ENCODE measurements around the gene ATXN7L1. TPM values are rescaled to one million over a fixed set of nuclear protein-coding genes. Genes with fewer than 3 reads are reported as not detected.

The ATXN7L1 gene
- total RNA-seq, 1 donor from 2014 or later, result 12.6 TPM

DNA sequence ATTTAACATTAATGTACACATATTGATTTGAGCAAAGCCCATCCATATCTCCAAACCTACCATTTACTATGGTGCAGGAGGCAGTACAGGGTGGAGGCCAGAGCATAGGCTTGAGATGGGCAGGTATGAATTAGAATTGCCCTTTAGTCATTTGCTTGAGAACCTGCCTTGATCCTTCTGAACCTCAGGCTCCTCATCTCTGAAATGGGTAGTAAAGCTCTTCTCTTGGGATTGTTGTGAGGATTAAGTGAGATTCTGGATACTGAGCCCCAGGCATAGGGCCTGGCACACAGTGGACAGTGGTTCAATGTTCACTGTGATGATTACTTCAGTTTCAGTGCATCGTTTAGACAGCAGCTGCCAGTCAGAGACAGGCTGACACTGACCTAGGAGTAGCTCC is 5.0 kb upstream of the ATXN7L1 start:
- Mint-ChIP-seq H3K27ac (ENCODE audit: unreplicated experiment) (no peak overlapping the region), H3K9me3 (ENCODE audit: unreplicated experiment) (no peaks in the 10 kb centered on the region)
- TF ChIP-seq, protein P1, sequence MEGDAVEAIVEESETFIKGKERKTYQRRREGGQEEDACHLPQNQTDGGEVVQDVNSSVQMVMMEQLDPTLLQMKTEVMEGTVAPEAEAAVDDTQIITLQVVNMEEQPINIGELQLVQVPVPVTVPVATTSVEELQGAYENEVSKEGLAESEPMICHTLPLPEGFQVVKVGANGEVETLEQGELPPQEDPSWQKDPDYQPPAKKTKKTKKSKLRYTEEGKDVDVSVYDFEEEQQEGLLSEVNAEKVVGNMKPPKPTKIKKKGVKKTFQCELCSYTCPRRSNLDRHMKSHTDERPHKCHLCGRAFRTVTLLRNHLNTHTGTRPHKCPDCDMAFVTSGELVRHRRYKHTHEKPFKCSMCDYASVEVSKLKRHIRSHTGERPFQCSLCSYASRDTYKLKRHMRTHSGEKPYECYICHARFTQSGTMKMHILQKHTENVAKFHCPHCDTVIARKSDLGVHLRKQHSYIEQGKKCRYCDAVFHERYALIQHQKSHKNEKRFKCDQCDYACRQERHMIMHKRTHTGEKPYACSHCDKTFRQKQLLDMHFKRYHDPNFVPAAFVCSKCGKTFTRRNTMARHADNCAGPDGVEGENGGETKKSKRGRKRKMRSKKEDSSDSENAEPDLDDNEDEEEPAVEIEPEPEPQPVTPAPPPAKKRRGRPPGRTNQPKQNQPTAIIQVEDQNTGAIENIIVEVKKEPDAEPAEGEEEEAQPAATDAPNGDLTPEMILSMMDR (IDR thresholded peaks at IDR 0.05), result no peak

DNA sequence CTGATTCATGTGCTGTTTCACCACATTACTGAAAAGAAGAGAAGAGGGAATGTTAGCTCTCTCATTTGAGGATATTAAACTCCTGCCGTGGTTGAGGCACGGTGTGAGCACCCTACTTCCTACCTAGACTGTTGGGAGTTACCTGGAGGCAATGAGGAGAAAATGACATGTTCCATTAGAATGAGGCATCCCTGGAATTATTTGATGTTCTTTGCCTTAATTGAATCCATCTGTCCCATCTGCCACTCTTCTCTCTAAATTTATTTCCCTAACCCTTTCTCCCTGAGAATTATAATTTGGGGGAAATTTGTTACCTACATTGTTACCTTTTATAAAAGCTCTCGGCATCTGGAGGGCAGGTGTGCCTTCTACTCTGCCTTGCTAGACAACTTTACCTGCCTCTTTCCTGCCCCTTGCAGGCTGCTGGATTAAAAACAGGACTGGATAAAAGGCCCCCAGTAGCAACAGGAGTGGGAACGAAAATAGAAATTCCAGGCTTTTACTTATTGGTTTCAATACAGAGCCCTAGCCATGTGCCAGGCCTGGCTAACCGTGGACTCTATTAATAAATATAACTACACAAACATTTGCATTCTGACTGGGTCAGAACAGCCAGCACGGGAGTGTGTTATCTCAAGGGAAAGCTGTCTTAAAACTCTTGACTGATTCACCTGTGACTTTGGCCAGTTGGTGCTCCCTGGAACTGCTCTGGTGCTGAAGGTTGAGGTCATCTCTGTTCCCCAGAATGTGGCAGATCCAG is 4.4 kb upstream of the ATXN7L1 start:
- Mint-ChIP-seq H3K36me3 (ENCODE audit: unreplicated experiment) (peaks cover 2% of the 10 kb centered on the region), H3K27ac (ENCODE audit: unreplicated experiment) (no peak overlapping the region), H3K27me3 (ENCODE audit: unreplicated experiment) (peaks cover 6% of the 10 kb centered on the region), H3K4me1 (ENCODE audit: unreplicated experiment) (peaks cover 32% of the 10 kb centered on the region), H3K4me3 (ENCODE audit: unreplicated experiment) (no peak overlapping the region), H3K9me3 (ENCODE audit: unreplicated experiment) (no peaks in the 10 kb centered on the region)
- DNase-seq (ENCODE audit: extremely low spot score, unreplicated experiment), result no peak
- TF ChIP-seq, protein P1 (IDR thresholded peaks at IDR 0.05), result no peak

More for the DNA sequence above, 5.0 kb upstream of the ATXN7L1 start:
- Mint-ChIP-seq H3K36me3 (ENCODE audit: unreplicated experiment) (peaks cover 2% of the 10 kb centered on the region), H3K27me3 (ENCODE audit: unreplicated experiment) (peaks cover 6% of the 10 kb centered on the region), H3K4me3 (ENCODE audit: unreplicated experiment) (no peak overlapping the region), H3K4me1 (ENCODE audit: unreplicated experiment) (peaks cover 26% of the 10 kb centered on the region)
- DNase-seq (ENCODE audit: extremely low spot score, unreplicated experiment), result no peak

DNA sequence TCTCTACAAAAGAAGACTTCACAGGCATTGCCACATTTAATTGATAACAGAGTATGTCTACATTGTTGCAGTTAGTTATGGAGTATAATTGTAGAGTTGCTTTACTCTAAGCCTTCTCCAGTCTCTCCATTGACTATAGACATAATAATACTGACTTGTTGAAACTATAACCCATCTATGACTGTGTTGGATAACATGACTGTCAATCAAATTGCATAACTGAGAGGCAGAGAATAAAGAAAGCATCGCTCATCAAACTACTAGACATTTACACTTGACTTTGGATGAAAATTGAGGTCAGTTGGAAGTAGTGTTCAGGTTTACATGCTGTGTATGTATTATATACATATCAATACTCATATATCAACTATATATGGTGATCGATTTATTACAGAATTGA is 3.4 kb upstream of the ATXN7L1 start:
- peaks cover 2% of the 10 kb centered on the region for H3K36me3 Mint-ChIP-seq (ENCODE audit: unreplicated experiment)
- TF ChIP-seq, protein P1 (IDR thresholded peaks at IDR 0.05), result no peak
- H3K27me3 Mint-ChIP-seq (ENCODE audit: unreplicated experiment), result peaks cover 6% of the 10 kb centered on the region
- DNase-seq (ENCODE audit: extremely low spot score, unreplicated experiment), result no peak
- H3K27ac Mint-ChIP-seq (ENCODE audit: unreplicated experiment), result no peak overlapping the region
- H3K4me1 Mint-ChIP-seq (ENCODE audit: unreplicated experiment), result peaks cover 35% of the 10 kb centered on the region
- H3K4me3 Mint-ChIP-seq (ENCODE audit: unreplicated experiment), result no peak overlapping the region
- H3K9me3 Mint-ChIP-seq (ENCODE audit: unreplicated experiment), result no peaks in the 10 kb centered on the region

DNA sequence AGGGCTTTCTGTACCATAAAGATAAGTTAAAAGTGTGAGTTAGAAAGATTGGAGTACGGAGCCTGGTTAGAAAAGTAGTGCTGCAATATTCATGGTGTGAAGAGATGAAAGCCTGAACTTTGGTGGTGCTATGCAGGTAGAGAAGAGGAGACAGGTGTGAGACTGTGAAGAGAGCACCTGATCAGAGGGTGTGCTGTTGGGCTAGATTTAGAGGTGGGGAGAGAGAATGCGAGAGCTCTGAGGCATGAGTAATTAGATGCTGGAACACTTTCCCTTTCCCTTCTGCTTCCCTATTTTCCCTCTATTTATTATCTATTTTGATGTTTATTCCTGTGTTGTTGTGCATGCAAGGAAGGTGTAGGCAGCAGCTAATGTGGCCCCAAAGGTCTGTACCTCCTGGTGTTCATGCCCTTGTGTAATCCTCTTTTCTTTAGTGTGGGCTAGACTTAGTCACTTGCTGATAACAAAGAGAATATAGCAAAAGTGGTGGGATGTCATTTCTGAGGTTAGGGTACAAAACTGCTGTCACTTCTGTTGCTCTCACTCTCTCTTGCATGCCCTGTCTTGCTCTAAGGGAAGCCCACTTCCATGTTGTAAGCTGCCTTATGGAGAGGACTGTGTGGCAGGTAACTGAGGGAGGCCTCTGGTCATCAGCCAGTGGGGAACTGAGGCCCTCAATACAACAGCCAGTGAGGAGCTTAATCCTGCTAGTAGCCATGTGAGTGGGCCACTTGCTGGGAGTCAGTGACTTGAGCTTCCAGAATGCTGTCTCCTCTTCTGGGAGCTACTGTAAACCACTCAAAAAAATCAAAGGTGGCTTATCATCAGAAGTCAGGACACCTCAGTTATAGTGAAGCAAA is 2.6 kb upstream of the ATXN7L1 start:
- DNase-seq (ENCODE audit: extremely low spot score, unreplicated experiment), result no peak
- H3K36me3 Mint-ChIP-seq (ENCODE audit: unreplicated experiment), result peaks cover 1% of the 10 kb centered on the region
- H3K4me1 Mint-ChIP-seq (ENCODE audit: unreplicated experiment), result peaks cover 35% of the 10 kb centered on the region
- no peak overlapping the region for H3K4me3 Mint-ChIP-seq (ENCODE audit: unreplicated experiment)
- H3K27ac Mint-ChIP-seq (ENCODE audit: unreplicated experiment), result no peak overlapping the region
- peaks cover 6% of the 10 kb centered on the region for H3K27me3 Mint-ChIP-seq (ENCODE audit: unreplicated experiment)
- no peaks in the 10 kb centered on the region for H3K9me3 Mint-ChIP-seq (ENCODE audit: unreplicated experiment)
- TF ChIP-seq, protein P1 (IDR thresholded peaks at IDR 0.05), result no peak

DNA sequence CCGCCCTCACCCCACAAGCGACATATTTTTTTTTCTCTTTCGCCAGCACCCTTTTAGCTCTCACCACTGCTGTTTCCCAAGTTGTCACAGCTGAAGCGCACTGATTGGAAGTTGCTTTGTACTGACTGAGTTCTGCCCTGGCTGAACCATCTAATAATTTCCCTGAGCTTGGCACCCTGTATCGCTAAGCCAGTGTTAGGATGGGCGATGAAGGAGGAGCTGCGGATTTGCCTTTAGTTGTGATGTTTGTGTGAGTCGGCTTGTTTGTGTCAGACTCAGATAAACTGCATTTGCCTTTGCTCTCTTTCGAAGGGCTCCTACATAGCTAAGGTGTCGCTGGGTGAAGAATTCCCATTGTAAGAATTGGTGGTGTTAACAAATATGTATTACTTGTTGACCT is 1.3 kb upstream of the ATXN7L1 start:
- TF ChIP-seq, protein P1 (IDR thresholded peaks at IDR 0.05), result no peak

More for the DNA sequence above, 1.3 kb upstream of the ATXN7L1 start:
- no peaks in the 10 kb centered on the region for H3K9me3 Mint-ChIP-seq (ENCODE audit: unreplicated experiment)
- peaks cover 6% of the 10 kb centered on the region for H3K36me3 Mint-ChIP-seq (ENCODE audit: unreplicated experiment)
- peak overlapping the region; percentile 82 for H3K4me3 Mint-ChIP-seq (ENCODE audit: unreplicated experiment)
- no peak overlapping the region for H3K27ac Mint-ChIP-seq (ENCODE audit: unreplicated experiment)
- peaks cover 35% of the 10 kb centered on the region for H3K4me1 Mint-ChIP-seq (ENCODE audit: unreplicated experiment)
- DNase-seq (ENCODE audit: extremely low spot score, unreplicated experiment), result no peak
- H3K27me3 Mint-ChIP-seq (ENCODE audit: unreplicated experiment), result peaks cover 6% of the 10 kb centered on the region
